Adrenal gland (tissue), 5 donors: ENCODE results near the gene MTHFD1.

ENCODE experiments used
- POLR2A ChIP-seq, 2 donors: fragments of 450-650 bp; IDR thresholded peaks; one replicate each; pipeline ENCODE4 v1.6.1; 2017; ENCODE audit warnings: antibody characterized with exemption in 2 of 2, mild to moderate bottlenecking in 2 of 2, moderate library complexity in 1 of 2
- TF ChIP-seq, protein P1 (sequence below), 6 experiments: fragments of 450-650 bp in 4 of 6; fragments of 200-600 bp in 2 of 6; sonication (generic) in 1 of 6; IDR thresholded peaks; 1 replicate in 5 of 6; 2 replicates in 1 of 6; pipeline versions ENCODE4 v1.5.1 to v1.8.0; 2016 to 2021; ENCODE audit warnings: antibody characterized with exemption in 6 of 6, mild to moderate bottlenecking in 2 of 6, moderate library complexity in 1 of 6
- donor health status: DM: no; HTN: no; CAD: no.

DNA sequence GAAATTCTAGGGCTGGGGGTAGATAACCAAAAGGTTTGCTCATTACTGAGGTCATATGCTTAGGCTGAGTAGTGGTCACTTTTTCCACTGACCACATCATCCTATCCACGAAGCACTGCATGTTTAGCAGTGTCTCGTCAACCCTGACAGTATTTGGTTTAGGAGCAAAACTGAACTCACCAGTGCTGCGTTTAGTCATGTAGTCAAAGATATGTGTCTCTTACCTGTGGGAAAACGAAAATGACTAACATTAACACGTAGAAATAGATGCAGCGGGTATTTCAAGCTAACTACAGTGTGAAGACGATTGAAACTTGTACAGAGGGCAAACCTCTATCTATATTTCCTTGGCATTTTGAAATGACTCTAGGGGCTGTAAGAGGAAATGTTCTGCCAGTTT is 34.6 kb downstream of the MTHFD1 start:
- TF ChIP-seq, protein P1, sequence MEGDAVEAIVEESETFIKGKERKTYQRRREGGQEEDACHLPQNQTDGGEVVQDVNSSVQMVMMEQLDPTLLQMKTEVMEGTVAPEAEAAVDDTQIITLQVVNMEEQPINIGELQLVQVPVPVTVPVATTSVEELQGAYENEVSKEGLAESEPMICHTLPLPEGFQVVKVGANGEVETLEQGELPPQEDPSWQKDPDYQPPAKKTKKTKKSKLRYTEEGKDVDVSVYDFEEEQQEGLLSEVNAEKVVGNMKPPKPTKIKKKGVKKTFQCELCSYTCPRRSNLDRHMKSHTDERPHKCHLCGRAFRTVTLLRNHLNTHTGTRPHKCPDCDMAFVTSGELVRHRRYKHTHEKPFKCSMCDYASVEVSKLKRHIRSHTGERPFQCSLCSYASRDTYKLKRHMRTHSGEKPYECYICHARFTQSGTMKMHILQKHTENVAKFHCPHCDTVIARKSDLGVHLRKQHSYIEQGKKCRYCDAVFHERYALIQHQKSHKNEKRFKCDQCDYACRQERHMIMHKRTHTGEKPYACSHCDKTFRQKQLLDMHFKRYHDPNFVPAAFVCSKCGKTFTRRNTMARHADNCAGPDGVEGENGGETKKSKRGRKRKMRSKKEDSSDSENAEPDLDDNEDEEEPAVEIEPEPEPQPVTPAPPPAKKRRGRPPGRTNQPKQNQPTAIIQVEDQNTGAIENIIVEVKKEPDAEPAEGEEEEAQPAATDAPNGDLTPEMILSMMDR (IDR thresholded peaks at IDR 0.05), result no peak
- TF ChIP-seq POLR2A (IDR thresholded peaks at IDR 0.05), result no peak
